Stimulated activated CD8-positive, alpha-beta memory T cell treated with anti-CD3 and anti-CD28 coated beads, Interleukin-2, amount 100 ng/mL, for 1 hour (primary cell): ENCODE measurements around the gene CSRP1.

ENCODE experiments used
- DNase-seq, 2 donors: peaks; one replicate each; pipeline ENCODE4 v3.0.0-alpha.2; 2020; ENCODE audit warnings: low read depth in 2 of 2

Gene CSRP1

DNA sequence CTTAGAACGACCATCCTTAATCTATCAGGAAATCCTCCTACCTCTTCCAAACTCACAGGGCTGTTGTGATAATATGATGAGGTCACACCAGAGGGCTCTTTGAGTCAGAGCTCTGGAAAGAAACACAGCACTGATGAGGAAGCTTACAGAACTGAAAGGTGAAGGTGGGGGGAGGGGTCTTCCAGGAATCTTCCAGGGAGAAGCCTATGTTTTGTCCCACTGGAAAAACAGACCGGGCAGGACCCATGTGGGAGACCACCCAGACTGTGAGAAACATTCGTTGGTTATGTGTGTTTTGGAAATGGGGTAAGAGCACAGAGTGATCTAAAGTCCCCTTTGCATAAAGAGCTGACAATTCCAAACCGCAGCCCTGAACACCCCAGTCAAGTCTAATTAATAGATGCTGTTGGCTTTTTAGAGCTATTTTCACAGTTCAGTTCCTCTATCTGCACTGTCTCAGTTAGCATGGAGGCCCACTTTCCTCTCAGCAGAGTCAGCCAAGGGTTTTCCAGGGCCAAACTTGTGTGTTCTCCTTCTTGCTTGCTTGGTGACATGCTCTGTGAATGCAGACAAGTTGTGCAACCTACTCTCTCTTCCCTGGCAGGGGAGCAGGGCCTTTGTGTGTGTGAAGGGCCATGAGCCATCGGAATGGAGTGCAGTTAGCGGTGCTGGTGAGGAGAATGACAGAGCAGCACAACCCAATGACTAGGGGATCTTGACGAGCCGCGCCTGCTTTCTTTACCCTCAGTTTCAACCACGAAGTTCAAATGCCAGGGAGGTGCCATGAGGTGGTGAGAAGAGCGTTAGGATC, 50.2 kb downstream of the CSRP1 start:
- no peak for DNase-seq

DNA sequence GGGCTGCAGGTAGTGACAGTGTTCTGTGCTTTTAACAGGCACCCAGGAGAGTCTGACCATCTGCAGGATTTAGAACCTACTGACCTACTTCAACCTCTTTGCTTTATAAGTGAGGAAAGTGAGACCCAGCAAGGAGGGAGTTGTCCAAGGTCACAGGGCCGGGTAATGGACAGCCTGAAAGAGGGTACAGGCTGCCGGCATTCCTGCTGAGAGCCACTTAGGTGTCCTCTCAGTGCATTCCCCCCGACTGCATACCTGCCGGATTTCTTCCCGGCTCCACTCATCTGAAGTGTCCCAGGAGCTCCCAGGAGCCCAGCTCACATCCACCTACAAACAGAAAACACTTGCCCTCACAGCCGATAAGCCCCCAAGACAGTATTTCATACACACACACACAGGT, 51.8 kb downstream of the CSRP1 start:
- DNase-seq: no peak

DNA sequence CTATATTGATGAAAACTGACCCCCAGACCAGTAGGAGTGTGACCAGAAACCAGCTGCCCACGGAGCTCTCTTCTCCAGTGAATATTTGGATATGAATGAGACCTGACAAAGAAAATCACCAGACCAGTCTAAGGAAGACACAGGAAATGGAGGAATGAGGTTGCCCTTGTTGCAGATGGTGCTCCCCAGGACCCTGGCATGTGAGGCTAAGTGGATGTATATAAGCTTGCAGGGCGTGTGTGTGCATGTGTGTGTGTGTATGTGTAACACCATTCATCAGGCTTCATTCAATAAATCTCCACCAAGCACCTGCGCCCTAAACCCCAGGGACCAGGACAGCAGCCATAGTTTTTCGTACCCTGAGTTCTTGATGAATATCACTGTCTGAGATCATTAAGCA, 52.3 kb downstream of the CSRP1 start:
- no peak for DNase-seq

DNA sequence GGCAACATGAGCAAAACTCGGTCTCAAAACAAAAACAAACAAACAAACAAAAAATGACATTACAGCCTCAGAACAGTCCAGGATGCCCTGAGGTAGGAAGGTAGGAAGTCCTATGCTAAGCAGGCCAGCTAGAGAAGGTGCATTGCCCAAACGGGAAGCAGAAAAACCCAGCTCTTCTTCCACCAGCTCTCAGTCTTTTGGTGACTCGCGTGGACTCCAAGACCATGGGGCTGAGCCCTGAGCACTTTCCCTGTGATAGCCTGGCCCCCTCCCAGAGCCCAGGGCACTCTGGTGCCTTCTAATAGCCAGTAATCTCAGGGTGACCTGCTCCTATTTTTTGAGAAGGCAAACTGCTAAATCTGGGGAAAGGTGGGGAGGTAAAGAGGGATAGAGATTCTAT, 54.1 kb downstream of the CSRP1 start:
- DNase-seq: no peak

DNA sequence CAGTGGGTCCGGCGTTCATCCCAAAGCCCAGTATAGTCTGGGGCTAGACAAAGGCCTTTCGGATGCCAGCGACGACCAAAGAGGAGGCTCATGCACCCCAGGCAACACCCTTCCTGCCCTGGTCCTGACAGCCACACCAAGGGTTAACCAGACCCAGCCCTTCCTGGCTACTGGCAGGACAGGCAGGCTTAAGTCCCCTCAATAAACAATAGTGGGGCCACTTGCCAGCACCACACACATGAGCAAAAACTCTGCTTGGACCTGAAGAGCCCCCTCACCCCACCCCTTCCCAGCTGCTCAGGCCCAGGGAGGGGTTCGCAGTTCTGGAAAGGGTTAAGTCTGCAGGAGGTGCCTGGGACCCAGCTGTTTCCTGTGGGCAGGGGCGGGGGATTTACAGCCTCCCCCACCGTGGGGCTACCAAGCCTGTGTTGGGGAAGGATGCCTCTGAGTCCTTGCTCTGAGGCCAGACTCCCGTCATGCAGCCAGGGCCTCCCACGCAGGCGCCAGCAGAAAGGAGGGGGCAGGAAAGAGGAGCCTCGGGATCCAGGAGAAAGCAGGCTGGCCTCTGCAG, 56.1 kb downstream of the CSRP1 start:
- no peak for DNase-seq

DNA sequence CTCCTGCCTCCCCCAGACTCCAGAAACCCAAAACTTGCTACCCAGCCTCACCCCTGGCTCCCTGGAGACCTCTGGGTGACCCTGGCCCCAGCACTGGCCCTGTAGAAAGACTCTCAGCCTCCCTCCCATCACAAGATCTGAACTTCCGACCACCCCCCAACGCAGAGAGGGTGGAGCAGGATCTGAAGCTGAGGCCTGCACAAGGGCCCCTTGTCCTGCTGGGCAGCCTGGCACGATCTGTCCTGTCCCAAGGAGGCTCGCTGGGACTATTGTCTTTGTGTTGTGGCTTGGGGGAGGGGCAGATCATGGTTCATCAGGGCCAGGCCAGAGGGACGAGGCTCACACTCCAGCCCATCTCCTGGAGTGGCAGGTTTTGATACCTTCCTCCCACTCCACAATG, 57.9 kb downstream of the CSRP1 start:
- no peak for DNase-seq

DNA sequence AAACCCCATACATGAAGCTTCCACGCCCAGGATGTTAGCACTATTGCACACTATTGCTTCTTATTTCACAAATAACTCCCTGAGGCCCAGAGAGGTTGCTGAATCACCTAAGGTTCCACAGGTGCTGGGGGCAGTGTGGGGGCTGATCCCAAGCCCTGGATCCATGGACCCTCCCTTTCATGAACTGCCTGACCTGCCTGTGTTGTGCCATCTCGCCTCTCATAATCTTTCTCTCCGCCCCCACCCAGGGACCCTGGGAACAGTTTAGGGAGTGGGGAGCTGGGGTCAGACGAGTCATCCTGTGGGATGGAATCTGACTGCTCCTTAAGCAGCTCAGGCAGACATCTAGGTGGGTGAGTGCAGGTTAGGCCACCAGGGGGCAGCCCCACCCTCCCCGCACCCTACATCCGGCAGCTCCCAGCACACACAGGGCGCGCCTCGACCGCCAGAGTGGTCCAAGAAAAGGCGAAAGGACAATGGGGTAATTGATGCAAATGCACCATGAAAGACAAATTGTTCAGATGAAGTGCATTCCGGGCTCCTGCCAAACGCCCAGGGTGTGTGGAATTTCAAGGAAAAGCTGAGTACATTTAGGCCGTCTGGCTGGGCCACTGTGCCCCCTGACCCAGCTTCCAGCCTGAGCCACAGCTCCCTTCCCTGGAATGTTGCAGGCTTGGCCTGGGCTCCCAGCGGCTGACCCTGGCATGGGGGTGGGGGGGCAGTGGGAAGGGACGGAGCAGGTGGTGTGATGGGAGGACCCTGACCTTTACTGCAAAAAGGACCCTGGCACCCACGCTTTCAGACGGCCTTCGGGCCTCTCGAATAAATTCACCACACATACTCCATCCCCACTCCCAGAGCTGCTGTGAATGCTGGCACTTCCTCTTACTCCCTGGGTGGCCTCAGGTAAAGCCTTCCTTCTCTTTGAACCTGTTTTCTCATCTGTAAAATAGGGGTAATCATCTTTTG, 58.7 kb downstream of the CSRP1 start:
- peak; percentile 17 to 33 for DNase-seq

DNA sequence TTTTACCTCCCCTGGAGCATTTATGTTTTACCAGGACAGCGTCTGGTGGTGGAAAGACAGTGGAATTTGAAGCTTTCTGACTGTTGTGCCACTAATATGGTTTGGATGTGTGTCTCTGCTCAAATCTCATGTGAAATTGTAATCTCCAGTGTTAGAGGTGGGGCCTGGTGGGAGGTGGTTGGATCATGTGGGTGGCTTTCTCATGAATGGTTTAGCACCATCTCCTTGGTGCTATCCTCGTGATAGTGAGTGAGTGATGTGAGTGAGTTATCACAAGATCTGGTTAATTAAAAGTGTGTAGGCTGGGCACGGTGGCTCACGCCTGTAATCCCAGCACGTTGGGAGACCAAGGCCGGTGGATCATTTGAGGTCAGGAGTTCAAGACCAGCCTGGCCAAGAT, 61.6 kb downstream of the CSRP1 start:
- no peak for DNase-seq

DNA sequence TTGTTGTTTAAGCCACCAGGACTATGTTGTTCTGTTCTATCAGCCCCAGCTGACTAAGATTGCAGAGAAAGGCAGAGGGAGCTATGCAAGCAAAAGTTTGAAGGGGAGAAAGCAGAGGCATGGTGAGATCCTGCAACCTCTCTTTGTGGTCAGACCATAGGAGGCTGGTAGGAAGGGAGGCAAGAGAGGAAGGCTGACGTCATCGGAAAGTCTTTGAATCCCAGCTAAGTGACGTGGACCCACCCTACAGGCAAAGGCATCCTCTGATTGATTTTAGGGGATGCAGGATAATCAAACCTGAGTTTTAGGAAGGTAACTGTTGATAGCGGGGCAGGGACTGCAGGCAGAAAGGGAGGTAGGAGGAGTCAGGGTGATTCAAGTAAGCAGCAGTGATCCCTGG, 62.1 kb downstream of the CSRP1 start:
- DNase-seq: no peak

DNA sequence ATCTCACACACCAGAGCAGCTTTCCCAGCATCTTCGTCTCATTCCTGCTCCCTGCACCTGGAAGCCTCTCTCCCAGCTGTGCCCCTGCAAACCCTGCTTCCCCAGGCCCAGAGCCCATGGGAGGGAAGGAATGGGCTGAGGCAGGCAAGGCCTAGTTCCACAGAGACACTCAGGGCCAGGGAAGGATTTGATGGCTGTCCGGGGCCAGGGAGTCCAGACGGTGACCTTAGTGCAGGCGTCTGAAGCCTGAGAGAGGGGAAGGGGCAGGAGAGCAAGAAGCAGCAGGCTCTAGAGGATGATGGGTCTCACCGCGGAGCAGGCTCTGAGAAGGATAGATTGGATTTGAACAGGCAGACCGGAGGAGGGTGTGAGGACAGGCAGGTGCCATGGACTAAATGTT, 63.2 kb downstream of the CSRP1 start:
- no peak for DNase-seq

DNA sequence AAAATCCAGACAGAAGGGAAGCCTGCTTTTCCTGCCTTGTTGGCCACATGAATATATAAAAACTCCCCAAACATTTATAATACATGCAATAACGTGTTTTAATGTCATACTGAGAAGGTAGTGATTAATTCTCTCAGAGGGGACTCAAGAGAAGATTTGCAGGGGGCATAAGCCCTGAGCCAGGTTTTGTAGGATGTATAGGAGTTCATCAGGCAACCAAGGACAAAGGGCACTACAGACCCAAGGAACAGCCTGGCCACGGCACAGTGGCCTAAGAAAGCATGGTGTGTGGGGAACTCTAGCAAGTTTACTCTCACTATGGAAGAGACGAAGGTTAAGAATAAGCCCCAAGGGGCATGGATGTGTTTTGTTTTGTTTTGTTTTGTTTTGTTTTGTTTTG, 70.0 kb downstream of the CSRP1 start:
- no peak for DNase-seq

DNA sequence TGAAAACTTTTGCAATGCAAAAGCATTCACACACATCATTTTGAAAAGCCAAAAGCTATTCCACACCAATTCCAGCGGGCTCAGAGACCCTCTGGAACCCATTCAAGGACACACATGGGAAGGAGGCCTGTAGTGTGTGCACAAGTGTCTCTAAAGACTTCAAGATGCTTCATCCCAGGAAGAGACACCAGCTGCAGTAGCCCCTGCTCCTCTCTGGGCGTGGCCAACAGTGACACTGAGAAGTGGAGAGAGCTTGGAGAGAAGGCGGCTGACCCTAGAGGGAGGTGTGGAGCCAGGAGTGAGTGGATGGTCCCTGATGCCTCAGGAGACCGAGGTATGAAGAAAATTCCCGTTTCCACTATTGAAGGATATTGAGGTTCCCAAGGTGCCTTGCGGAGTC, 70.5 kb downstream of the CSRP1 start:
- no peak for DNase-seq

DNA sequence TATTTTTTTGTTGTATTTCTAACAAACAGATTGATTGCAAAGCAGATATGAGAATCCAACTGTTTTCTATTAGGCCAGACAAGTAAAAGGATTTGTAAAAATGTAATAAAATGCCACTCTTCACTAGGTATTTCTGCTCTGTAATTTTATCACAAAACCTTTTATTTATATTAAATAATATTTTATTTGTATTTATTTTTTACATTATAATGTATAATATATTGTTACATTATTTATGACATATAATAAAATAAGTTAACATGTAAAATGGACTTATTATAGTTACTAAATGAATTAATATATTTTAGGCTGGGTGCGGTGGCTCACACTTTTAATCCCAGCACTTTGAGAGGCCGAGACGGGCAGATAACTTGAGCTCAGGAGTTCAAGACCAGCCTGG, 72.7 kb downstream of the CSRP1 start:
- DNase-seq: no peak

DNA sequence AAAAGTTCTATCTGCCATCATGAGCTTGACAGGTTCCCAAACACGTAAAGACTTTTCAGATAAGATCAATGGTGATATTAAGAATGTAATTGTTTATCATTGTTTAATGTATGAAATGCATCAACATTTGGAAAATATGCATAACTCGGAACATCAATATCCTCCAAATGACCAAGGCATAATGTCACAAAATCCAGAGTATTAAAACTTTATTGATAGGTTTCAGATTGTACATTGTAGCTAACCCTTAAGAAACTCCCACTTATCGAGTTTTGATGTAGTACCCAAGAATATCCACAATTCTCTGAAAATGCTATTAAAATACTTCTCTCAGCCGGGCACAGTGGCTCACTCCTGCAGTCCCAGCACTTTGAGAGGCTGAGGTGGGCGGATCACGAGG, 73.3 kb downstream of the CSRP1 start:
- no peak for DNase-seq
